Breast epithelium (tissue), 3 donors: ENCODE measurements around the gene HEPN1.

Source experiments
- POLR2A ChIP-seq: fragments of 450-650 bp; IDR thresholded peaks from one replicate; pipeline ENCODE4 v1.6.1; 2016; ENCODE audit warnings: antibody characterized with exemption, mild to moderate bottlenecking, moderate library complexity
- POLR2AphosphoS5 ChIP-seq, 3 donors: sonication (generic); formaldehyde crosslinking; IDR thresholded peaks; one replicate each; pipeline ENCODE4 v1.6.1; 2017; ENCODE audit warnings: antibody characterized with exemption in 3 of 3
- TF ChIP-seq, protein P1 (sequence below), 3 donors: fragments of 450-650 bp; IDR thresholded peaks; one replicate each; pipeline ENCODE4 v1.5.1; 2016 to 2017; ENCODE audit warnings: antibody characterized with exemption in 3 of 3, mild to moderate bottlenecking in 3 of 3, moderate library complexity in 3 of 3

DNA sequence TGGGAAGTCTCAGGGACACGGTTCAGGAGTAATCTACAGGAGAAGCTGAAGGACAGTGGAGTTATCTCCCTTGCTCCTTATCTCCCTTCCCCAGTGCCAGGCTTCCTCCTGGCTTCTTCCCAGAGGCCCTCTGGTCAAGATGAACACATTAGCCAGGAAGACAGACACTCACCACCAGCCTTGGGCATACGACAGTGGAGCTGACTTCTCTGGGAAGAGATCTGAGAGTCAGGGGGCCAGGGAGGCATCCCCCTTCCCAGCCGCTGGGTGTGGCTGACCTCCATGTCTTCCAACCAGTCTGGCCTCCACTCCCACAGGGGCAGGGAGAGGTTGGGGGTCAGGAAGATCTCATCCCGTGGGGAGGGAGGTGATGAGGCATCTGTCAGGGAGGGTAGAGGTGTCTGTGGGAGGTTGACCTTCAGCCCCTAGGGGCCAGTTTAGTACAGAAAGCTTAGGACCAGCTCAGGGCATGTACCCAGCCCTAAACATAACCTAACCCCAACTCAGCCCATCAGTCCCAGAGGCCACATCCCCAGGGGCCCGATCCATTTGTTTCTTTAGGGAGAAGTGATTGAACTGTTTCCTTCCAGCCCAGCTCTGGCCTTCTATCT, 34.1 kb upstream of the HEPN1 start:
- TF ChIP-seq POLR2A (no peak), POLR2AphosphoS5 (IDR thresholded peaks at IDR 0.05) (no peak)
- TF ChIP-seq, protein P1, sequence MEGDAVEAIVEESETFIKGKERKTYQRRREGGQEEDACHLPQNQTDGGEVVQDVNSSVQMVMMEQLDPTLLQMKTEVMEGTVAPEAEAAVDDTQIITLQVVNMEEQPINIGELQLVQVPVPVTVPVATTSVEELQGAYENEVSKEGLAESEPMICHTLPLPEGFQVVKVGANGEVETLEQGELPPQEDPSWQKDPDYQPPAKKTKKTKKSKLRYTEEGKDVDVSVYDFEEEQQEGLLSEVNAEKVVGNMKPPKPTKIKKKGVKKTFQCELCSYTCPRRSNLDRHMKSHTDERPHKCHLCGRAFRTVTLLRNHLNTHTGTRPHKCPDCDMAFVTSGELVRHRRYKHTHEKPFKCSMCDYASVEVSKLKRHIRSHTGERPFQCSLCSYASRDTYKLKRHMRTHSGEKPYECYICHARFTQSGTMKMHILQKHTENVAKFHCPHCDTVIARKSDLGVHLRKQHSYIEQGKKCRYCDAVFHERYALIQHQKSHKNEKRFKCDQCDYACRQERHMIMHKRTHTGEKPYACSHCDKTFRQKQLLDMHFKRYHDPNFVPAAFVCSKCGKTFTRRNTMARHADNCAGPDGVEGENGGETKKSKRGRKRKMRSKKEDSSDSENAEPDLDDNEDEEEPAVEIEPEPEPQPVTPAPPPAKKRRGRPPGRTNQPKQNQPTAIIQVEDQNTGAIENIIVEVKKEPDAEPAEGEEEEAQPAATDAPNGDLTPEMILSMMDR (IDR thresholded peaks at IDR 0.05) = no peak
